GM12873 (cell line): ENCODE results near the gene EIF1AD.

Experiments
- CTCF ChIP-seq: IDR thresholded peaks from 2 replicates; pipeline ENCODE4 v1.5.1; 2012; ENCODE audit warnings: low read depth, mild to moderate bottlenecking, moderate library complexity, low read length, control low read depth; ENCODE audit not compliant: insufficient read depth; ENCODE audit errors: missing control alignments

EIF1AD gene

GRCh38 chr11:66012371-66012945 is 10.5 kb upstream of the EIF1AD start:
- TF ChIP-seq CTCF = no peak

- no peak for TF ChIP-seq CTCF
Observed at GRCh38 chr11:66011785-66012303, 9.9 kb upstream of the EIF1AD start, which contains the start of gene CST6. CST6 (plus strand) TSS chr11:66012008; CDS start chr11:66012045, 37 bp downstream.

GRCh38 chr11:66011239-66011784 is 9.4 kb upstream of the EIF1AD start:
- no peak for TF ChIP-seq CTCF

DNA sequence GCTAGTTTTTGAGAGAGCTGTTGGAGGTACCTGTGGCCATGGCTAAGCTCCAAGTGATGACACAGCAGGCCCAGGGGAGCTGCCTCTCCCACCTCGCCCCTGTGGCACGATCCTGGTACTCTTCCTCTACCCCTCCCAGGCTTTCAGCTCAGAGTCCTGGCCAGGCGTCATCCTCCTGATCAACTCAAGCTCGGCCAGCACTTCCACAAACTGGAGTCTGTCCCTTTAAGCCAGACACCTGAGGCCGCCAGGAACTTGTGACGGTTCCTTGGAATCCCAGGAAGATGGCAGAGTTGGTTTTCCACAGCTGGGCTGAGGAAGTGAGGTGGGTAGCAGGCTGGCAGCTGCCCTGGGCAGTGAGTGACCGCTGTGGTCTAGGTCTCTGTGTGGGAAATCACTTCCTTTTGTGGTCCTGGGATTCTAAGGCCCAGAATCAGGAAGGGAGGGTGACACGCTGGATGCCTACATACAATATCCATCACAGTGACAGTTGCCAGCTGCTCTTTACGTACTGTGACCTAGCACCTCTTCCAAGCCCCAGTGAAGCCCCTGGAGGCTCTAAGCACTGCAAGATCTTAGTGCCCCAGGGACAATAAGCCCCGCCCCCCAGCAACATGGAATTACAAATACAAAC is 6.6 kb upstream of the EIF1AD start:
- no peak for TF ChIP-seq CTCF

- TF ChIP-seq CTCF = no peak
Observed at GRCh38 chr11:66008095-66008467, 6.1 kb upstream of the EIF1AD start.

- TF ChIP-seq CTCF = no peak
Observed at GRCh38 chr11:66007201-66007634, 5.3 kb upstream of the EIF1AD start.

DNA sequence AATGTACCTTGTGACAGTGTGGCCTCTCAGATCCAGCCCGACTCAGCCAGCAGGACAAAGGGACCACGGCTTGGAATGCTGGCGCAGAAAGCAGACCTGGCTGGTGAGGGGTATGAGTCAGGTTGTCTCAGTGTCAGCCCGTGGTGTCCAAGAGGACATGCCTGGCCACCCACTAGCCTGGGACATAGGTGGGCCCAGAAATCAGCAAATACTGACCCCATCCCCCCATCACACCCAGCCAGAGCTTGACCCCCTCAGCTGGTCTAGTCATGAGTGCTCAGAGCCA is 4.9 kb upstream of the EIF1AD start:
- no peak for TF ChIP-seq CTCF
